DND-41 (cell line): Measurements from ENCODE around the gene PTPRN2.

Experiments
- ATAC-seq: fragments of 200-7000 bp; cut with Tn5 transposase; 3 replicates; pipeline ENCODE4 v1.9.1; 2021; ENCODE audit warnings: low read depth; ENCODE audit not compliant: insufficient read depth
- DNase-seq: peaks from one replicate; pipeline ENCODE4 v3.0.0-alpha.2; 2020
- H2AFZ ChIP-seq: 2 replicates; pipeline ENCODE4 v1.6.0; 2012; ENCODE audit warnings: low read depth, low read length
- H3K27ac ChIP-seq: 2 replicates; pipeline ENCODE4 v1.5.1; 2012; ENCODE audit warnings: low read length, inconsistent platforms
- H3K27me3 ChIP-seq: fragments of 200-600 bp; sonication (generic); 2 replicates; pipeline ENCODE4 v1.6.0; 2012; ENCODE audit warnings: low read length, mild to moderate bottlenecking, inconsistent platforms; ENCODE audit not compliant: insufficient read depth, poor library complexity
- H3K36me3 ChIP-seq: 2 replicates; pipeline ENCODE4 v1.5.1; 2012; ENCODE audit warnings: low read length, inconsistent platforms; ENCODE audit not compliant: insufficient read depth
- H3K4me1 ChIP-seq: 2 replicates; pipeline ENCODE4 v1.5.1; 2012; ENCODE audit warnings: mild to moderate bottlenecking, low read length; ENCODE audit not compliant: insufficient read depth
- H3K4me2 ChIP-seq: 2 replicates; pipeline ENCODE4 v1.6.0; 2012; ENCODE audit warnings: mild to moderate bottlenecking, moderate library complexity, low read length, inconsistent platforms; ENCODE audit not compliant: insufficient read depth
- H3K4me3 ChIP-seq, 2 experiments: fragments of 200-600 bp in 1 of 2; shearing (Covaris generic) in 1 of 2; 2 replicates each; pipeline ENCODE4 v1.5.1; 2012 to 2016; ENCODE audit warnings: inconsistent platforms in 2 of 2, low read length in 2 of 2, mild to moderate bottlenecking in 2 of 2, low read depth in 1 of 2, moderate library complexity in 1 of 2
- H3K79me2 ChIP-seq: 2 replicates; pipeline ENCODE4 v1.6.0; 2012; ENCODE audit warnings: low read length, inconsistent platforms; ENCODE audit not compliant: insufficient read depth
- H3K9ac ChIP-seq: 2 replicates; pipeline ENCODE4 v1.6.0; 2012; ENCODE audit warnings: low read depth, mild to moderate bottlenecking, inconsistent platforms, low read length, moderate library complexity
- H3K9me3 ChIP-seq: 2 replicates; pipeline ENCODE4 v1.5.1; 2012; ENCODE audit warnings: low read length, moderate library complexity, mild to moderate bottlenecking, inconsistent platforms; ENCODE audit not compliant: insufficient read depth, severe bottlenecking
- H4K20me1 ChIP-seq: 2 replicates; pipeline ENCODE4 v1.6.0; 2012; ENCODE audit warnings: low read length; ENCODE audit not compliant: insufficient read depth
- EZH2 ChIP-seq: IDR thresholded peaks from 3 replicates; pipeline ENCODE4 v1.6.1; 2012; ENCODE audit warnings: borderline replicate concordance, low read depth, mild to moderate bottlenecking, moderate library complexity, low read length, inconsistent platforms; ENCODE audit not compliant: severe bottlenecking
- TF ChIP-seq, protein P1 (sequence below): IDR thresholded peaks from 2 replicates; pipeline ENCODE4 v1.5.1; 2012; ENCODE audit warnings: borderline replicate concordance, low read length, moderate library complexity, mild to moderate bottlenecking; ENCODE audit not compliant: poor library complexity, severe bottlenecking; ENCODE audit errors: extremely low read depth

The PTPRN2 gene

DNA sequence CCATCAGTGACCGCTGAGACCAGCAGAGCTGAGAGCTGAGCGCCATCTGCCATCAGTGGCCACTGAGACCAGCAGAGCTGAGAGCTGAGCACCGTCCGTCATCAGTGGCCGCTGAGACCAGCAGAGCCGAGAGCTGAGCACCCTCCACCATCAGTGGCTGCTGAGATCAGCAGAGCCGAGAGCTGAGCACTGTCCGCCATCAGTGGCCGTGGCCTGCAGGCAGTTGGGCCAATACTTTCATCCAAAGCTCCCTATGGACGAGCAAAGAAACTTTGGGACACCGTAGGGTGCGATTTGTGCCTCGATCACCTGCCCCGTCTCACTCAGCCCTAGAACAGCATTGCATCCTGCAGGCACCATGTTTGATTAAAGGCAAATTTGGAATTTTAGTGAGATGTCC, 985.0 kb downstream of the PTPRN2 start:
- Histone ChIP-seq H3K4me1 (no peaks in the 10 kb centered on the region), H3K27me3 (no peaks in the 10 kb centered on the region), H3K4me3 (no peak overlapping the region), H4K20me1 (peaks cover 2% of the 10 kb centered on the region; the same call in 1 of the 2 replicates), H3K9ac (no peak overlapping the region), H3K4me2 (no peak overlapping the region), H3K27ac (no peak overlapping the region), H2AFZ (no peak overlapping the region), H3K36me3 (peaks cover 89% of the 10 kb centered on the region), H3K79me2 (no peaks in the 10 kb centered on the region), H3K9me3 (no peaks in the 10 kb centered on the region)
- TF ChIP-seq, protein P1, sequence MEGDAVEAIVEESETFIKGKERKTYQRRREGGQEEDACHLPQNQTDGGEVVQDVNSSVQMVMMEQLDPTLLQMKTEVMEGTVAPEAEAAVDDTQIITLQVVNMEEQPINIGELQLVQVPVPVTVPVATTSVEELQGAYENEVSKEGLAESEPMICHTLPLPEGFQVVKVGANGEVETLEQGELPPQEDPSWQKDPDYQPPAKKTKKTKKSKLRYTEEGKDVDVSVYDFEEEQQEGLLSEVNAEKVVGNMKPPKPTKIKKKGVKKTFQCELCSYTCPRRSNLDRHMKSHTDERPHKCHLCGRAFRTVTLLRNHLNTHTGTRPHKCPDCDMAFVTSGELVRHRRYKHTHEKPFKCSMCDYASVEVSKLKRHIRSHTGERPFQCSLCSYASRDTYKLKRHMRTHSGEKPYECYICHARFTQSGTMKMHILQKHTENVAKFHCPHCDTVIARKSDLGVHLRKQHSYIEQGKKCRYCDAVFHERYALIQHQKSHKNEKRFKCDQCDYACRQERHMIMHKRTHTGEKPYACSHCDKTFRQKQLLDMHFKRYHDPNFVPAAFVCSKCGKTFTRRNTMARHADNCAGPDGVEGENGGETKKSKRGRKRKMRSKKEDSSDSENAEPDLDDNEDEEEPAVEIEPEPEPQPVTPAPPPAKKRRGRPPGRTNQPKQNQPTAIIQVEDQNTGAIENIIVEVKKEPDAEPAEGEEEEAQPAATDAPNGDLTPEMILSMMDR, result no peak
- TF ChIP-seq EZH2, result no peak
- no peak for ATAC-seq
- DNase-seq, result no peak

DNA sequence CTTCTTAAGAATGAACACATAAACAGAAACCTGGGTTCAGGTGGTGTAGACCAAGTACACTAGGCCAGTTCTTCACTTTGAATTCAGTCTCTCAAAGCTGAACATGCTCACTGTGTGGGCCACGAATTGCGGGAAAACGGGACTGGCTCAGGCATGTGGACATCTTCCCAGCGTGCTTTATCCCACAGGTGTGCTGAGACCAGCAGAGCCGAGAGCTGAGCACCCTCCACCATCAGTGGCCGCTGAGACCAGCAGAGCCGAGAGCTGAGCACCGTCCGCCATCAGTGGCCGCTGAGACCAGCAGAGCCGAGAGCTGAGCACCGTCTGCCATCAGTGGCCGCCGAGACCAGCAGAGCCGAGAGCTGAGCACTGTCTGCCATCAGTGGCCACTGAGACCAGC, 985.5 kb downstream of the PTPRN2 start:
- Histone ChIP-seq H3K27me3 (no peaks in the 10 kb centered on the region), H3K4me1 (no peaks in the 10 kb centered on the region), H3K9me3 (no peaks in the 10 kb centered on the region), H3K79me2 (no peaks in the 10 kb centered on the region), H3K9ac (no peak overlapping the region), H3K4me3 (no peak overlapping the region), H2AFZ (no peak overlapping the region), H3K4me2 (no peak overlapping the region), H4K20me1 (peaks cover 2% of the 10 kb centered on the region; the same call in 1 of the 2 replicates), H3K36me3 (peaks cover 90% of the 10 kb centered on the region), H3K27ac (no peak overlapping the region)
- DNase-seq, result no peak
- TF ChIP-seq EZH2, result no peak
- no peak for ATAC-seq

DNA sequence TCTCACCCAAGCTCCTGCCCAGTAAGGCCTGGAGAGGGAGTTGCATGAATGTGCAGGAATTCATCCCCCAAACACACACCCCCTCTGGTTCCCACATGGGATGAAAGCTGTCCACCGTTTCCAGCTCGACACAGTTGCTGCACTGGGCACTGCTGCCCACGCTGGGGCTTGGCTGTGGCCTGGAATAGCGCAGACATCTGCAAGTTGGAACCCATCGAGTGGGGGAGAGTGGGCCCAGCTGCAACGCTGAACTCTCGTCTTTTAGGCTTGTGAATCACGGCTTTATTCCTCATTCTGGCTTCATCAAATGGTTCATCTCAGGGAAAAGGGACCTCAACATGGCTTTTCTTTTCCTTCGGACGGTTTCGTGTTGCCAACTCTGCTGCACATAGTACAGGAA, 986.1 kb downstream of the PTPRN2 start:
- Histone ChIP-seq H3K79me2 (no peaks in the 10 kb centered on the region), H3K4me1 (no peaks in the 10 kb centered on the region), H4K20me1 (peaks cover 2% of the 10 kb centered on the region; the same call in 1 of the 2 replicates), H3K27me3 (no peaks in the 10 kb centered on the region), H3K4me2 (no peak overlapping the region), H3K36me3 (peaks cover 90% of the 10 kb centered on the region), H3K27ac (0 out of 2 replicates have a peak overlapping the region, but pooled peaks have one; percentile 21), H3K9me3 (no peaks in the 10 kb centered on the region), H3K9ac (no peak overlapping the region), H2AFZ (no peak overlapping the region), H3K4me3 (no peak overlapping the region)
- TF ChIP-seq EZH2, result no peak
- TF ChIP-seq, protein P1, result no peak
- ATAC-seq (no peak), DNase-seq (no peak)

DNA sequence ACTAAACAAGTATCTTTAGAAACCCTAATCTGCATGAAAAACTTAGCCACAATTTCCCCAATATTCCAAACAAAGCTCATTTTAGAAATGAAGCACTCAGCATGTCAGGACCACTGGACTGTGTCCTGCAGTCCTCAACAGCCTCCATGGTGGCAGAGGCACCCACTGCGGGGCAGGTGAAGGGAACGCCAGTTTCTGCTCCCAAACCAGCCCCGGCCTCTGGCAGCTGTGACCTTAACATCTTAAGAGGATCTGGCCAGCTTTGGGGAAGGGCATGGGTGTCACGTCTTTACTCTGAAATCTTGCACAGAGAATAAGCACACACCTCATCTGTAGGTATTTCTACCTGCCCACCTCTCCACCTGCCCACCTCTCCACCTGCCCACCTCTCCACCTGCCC, 988.1 kb downstream of the PTPRN2 start:
- no peaks in the 10 kb centered on the region for H3K4me1 ChIP-seq
- H3K27me3 ChIP-seq, result no peaks in the 10 kb centered on the region
- H3K27ac ChIP-seq, result no peak overlapping the region
- no peak for ATAC-seq
- no peak for DNase-seq
- no peaks in the 10 kb centered on the region for H3K79me2 ChIP-seq
- no peak overlapping the region for H3K4me3 ChIP-seq
- H2AFZ ChIP-seq, result no peak overlapping the region
- no peaks in the 10 kb centered on the region for H3K9me3 ChIP-seq
- no peak for TF ChIP-seq EZH2
- TF ChIP-seq, protein P1, result no peak
- H3K36me3 ChIP-seq, result peaks cover 91% of the 10 kb centered on the region
- peaks cover 2% of the 10 kb centered on the region; the same call in 1 of the 2 replicates for H4K20me1 ChIP-seq
- no peak overlapping the region for H3K4me2 ChIP-seq
- H3K9ac ChIP-seq, result no peak overlapping the region
